A673 (cell line): ENCODE results near the gene NEUROD2. TPM values are rescaled to one million over a fixed set of nuclear protein-coding genes. Genes with fewer than 3 reads are reported as not detected.

Experiments used
- BruUV-seq: library from RNA; stranded (reverse); fragments of 400-500 nt; replicated peaks from 2 replicates; lab custom pipeline; 2021; lab: Mats Ljungman, UMichigan
- CTCF ChIA-PET: fragments of 300-600 bp; sonication (Branson Sonifier 250); formaldehyde crosslinking; loops from one replicate; lab custom pipeline; 2022; ENCODE audit warnings: antibody characterized with exemption; lab: Charles Lee
- POLR2A ChIA-PET: fragments of 300-600 bp; sonication (Branson Sonifier 250); formaldehyde crosslinking; loops from one replicate; lab custom pipeline; 2022; ENCODE audit warnings: antibody characterized with exemption; ENCODE audit not compliant: low non-redundant PET; lab: Charles Lee
- DNase-seq: peaks from one replicate; pipeline ENCODE4 v3.0.0-alpha.2; 2015; ENCODE audit warnings: low spot score
- H3K27ac ChIP-seq: fragments of 200-600 bp; sonication (generic); 2 replicates; pipeline ENCODE4 v1.5.1; 2016; ENCODE audit warnings: mixed run types, low read depth, mild to moderate bottlenecking, mixed read lengths, antibody characterized with exemption, low read length; ENCODE audit not compliant: poor library complexity, severe bottlenecking
- H3K27me3 ChIP-seq: fragments of 200-600 bp; sonication (generic); replicated peaks from 2 replicates; pipeline ENCODE4 v1.6.1; 2017; ENCODE audit warnings: mixed run types, low read depth, mild to moderate bottlenecking, mixed read lengths, antibody characterized with exemption, low read length; ENCODE audit not compliant: insufficient read depth, poor library complexity
- H3K36me3 ChIP-seq: fragments of 200-600 bp; sonication (generic); 2 replicates; pipeline ENCODE4 v1.6.1; 2016; ENCODE audit warnings: mixed run types, mild to moderate bottlenecking, mixed read lengths, antibody characterized with exemption, low read length; ENCODE audit not compliant: insufficient read depth, poor library complexity, severe bottlenecking
- H3K4me1 ChIP-seq: fragments of 200-600 bp; sonication (generic); 2 replicates; pipeline ENCODE4 v1.6.1; 2017; ENCODE audit warnings: mixed run types, mild to moderate bottlenecking, mixed read lengths, antibody characterized with exemption, low read length; ENCODE audit not compliant: insufficient read depth, poor library complexity, severe bottlenecking
- H3K4me3 ChIP-seq: fragments of 200-600 bp; sonication (generic); 2 replicates; pipeline ENCODE4 v1.5.1; 2016; ENCODE audit warnings: low read depth, mixed run types, mild to moderate bottlenecking, mixed read lengths, low read length; ENCODE audit not compliant: poor library complexity, severe bottlenecking
- H3K9me3 ChIP-seq: fragments of 200-600 bp; sonication (generic); 2 replicates; pipeline ENCODE4 v1.6.1; 2016; ENCODE audit warnings: mixed run types, low read depth, mild to moderate bottlenecking, mixed read lengths, antibody characterized with exemption, low read length; ENCODE audit not compliant: poor library complexity, severe bottlenecking
- EZH2 ChIP-seq: fragments of 200-600 bp; sonication (generic); IDR thresholded peaks from 2 replicates; pipeline ENCODE4 v1.6.1; 2017; ENCODE audit warnings: borderline replicate concordance, low read depth, mild to moderate bottlenecking, mixed read lengths, antibody characterized with exemption, low read length; ENCODE audit not compliant: poor library complexity, severe bottlenecking
- intact Hi-C: fragments of 100-400 bp; cut with micrococcal nuclease; formaldehyde crosslinking; loops from one replicate; pipeline ENCODE4 v1.10.0; 2022; ENCODE audit not compliant: unreplicated experiment
- total RNA-seq: library from RNA; stranded (reverse); gene quantifications from 2 replicates; pipeline ENCODE4 v1.2.3, GENCODE V29; 2021
- TF ChIP-seq, protein P1 (sequence below): fragments of 300-800, 200-600 bp; sonication (generic); conservative IDR thresholded peaks from 2 replicates; pipeline ENCODE4 v1.5.1; 2017; ENCODE audit warnings: low read depth, mild to moderate bottlenecking, antibody characterized with exemption, low read length, moderate library complexity, mixed read lengths

Gene NEUROD2
- total RNA-seq, 1 experiment from 2014 or later, result not detected

DNA sequence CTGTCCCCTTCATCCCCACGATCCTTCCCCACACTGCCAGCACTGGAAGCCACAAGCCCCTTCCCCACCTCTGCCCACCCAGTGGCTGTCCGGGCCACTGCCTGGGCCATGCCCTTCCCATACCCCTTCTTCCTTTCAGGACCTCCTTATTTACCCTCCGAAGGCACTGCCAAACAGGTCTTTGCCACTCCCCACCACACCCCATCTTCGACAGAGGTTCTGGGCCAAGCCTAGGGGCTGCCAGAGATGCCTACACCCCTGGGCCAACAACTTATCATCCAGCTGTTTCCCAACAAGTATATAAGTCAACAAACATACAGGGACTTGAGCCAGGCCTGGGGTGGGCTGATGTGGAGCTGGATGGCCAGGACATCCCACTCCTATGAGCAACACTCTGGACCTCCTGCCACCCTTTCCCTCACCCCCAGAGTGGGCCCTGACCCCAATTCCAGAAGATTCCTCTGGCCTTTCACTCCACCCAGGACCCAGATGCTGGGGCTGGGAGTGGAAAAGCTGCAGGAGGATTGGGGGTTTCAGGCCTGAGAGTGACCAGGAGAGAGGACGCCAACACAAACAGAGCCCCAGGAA, 17.6 kb upstream of the NEUROD2 start:
- intact Hi-C loops, result no loop called here
- Histone ChIP-seq H3K36me3 (no peaks in the 10 kb centered on the region), H3K4me3 (no peak overlapping the region), H3K27ac (no peak overlapping the region), H3K4me1 (peaks cover 6% of the 10 kb centered on the region), H3K9me3 (no peaks in the 10 kb centered on the region), H3K27me3 (no peaks in the 10 kb centered on the region)
- no peak for DNase-seq
- POLR2A ChIA-PET, result no interaction called here
- TF ChIP-seq, protein P1, sequence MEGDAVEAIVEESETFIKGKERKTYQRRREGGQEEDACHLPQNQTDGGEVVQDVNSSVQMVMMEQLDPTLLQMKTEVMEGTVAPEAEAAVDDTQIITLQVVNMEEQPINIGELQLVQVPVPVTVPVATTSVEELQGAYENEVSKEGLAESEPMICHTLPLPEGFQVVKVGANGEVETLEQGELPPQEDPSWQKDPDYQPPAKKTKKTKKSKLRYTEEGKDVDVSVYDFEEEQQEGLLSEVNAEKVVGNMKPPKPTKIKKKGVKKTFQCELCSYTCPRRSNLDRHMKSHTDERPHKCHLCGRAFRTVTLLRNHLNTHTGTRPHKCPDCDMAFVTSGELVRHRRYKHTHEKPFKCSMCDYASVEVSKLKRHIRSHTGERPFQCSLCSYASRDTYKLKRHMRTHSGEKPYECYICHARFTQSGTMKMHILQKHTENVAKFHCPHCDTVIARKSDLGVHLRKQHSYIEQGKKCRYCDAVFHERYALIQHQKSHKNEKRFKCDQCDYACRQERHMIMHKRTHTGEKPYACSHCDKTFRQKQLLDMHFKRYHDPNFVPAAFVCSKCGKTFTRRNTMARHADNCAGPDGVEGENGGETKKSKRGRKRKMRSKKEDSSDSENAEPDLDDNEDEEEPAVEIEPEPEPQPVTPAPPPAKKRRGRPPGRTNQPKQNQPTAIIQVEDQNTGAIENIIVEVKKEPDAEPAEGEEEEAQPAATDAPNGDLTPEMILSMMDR, result no peak
- no peak for TF ChIP-seq EZH2
- CTCF ChIA-PET, result interaction anchor here (0.6 kb wide), 1 partner anchor 15 kb away, joined by 9 read pairs; no protein-coding TSS in a partner anchor
- no TSS peak for BruUV-seq

DNA sequence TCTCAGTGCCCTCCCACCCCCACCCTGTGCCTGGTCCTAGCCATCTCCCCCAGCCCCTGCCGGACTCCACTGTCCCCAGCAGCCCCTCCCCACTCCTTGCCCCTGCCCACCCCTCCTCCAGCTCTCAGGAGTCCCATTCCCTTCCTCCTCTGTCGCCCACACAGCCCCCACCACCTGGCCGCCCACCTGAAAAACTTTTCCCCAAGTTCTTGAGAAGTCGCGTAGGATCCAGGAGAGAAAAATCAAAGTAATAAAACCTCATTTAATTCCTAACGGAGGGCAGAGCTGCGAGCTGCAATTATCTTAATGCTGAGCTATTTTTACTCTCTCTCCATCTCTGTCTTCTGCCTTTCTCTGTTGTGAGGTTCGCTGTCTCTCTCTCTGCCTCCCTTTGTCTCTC, 16.6 kb upstream of the NEUROD2 start:
- Histone ChIP-seq H3K4me1 (peaks cover 6% of the 10 kb centered on the region), H3K4me3 (no peak overlapping the region), H3K27ac (no peak overlapping the region), H3K9me3 (no peaks in the 10 kb centered on the region), H3K27me3 (no peaks in the 10 kb centered on the region), H3K36me3 (no peaks in the 10 kb centered on the region)
- POLR2A ChIA-PET, result no interaction called here
- CTCF ChIA-PET, result interaction anchor here (0.6 kb wide), 1 partner anchor 893 kb away, joined by 3 read pairs; no protein-coding TSS in a partner anchor
- intact Hi-C loops, result loop anchor here (5.0 kb wide), 1 partner anchor 128 kb away; no protein-coding TSS in a partner anchor
- no peak for TF ChIP-seq EZH2
- TF ChIP-seq, protein P1, result no peak
- no peak for DNase-seq
- BruUV-seq, result no TSS peak

DNA sequence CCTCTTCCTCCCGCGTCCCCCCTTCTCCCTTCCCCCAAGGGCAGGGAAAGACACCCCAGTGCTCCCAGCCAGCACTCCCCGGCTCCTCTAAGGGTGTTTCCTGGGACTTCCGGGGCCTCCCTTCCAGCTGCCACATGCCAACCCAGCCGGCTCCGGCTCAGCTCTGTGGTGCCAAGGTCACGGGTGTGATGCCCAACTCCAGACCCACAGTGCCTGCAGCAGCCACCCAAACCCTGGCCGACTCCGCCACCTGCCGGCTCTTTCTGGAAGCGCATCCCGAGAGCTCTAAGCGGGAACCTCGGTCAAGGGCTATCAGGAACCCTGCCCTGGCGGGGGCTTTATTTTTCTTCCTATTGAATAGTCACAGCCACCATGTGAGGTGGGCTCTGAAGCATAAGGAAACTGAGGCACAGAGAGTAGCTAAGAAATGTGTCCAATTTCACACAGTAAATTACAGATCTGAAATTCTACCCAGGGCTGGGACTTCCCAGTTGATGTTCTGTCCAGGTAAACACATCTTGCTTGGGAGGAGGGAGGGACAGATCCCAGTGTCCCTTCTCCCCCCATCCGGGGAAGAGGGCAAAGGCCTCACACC, 15.7 kb upstream of the NEUROD2 start:
- no peaks in the 10 kb centered on the region for H3K27me3 ChIP-seq
- TF ChIP-seq, protein P1, result peak; percentile 70
- no peak for TF ChIP-seq EZH2
- peaks cover 6% of the 10 kb centered on the region for H3K4me1 ChIP-seq

More for the DNA sequence above, 15.7 kb upstream of the NEUROD2 start:
- Histone ChIP-seq H3K9me3 (no peaks in the 10 kb centered on the region), H3K4me3 (no peak overlapping the region), H3K27ac (no peak overlapping the region), H3K36me3 (no peaks in the 10 kb centered on the region)
- intact Hi-C loops, result loop anchor here (1.0 to 5.0 kb wide), 2 partner anchors 75 to 129 kb away; no protein-coding TSS in a partner anchor
- CTCF ChIA-PET, result interaction anchor here (0.7 to 1.5 kb wide), 10 partner anchors 10 to 641 kb away, joined by 3 to 8 read pairs (median 4); no protein-coding TSS in a partner anchor
- BruUV-seq, result no TSS peak
- POLR2A ChIA-PET, result no interaction called here
- peak; percentile 63 for DNase-seq
